K562 (cell line): ENCODE data around the gene LRRC4C. TPM values are rescaled to one million over a fixed set of nuclear protein-coding genes. Genes with fewer than 3 reads are reported as not detected.

Source experiments
- ATAC-seq: fragments of 200-7000 bp; cut with Tn5 transposase; 3 replicates; pipeline ENCODE4 v1.9.1; 2020; ENCODE audit warnings: moderate library complexity
- BruUV-seq: library from RNA; stranded (reverse); fragments of 400-500 nt; replicated peaks from 2 replicates; lab custom pipeline; 2021; lab: Mats Ljungman, UMichigan
- CTCF ChIA-PET: fragments of 300-600 bp; formaldehyde crosslinking; extraction: SDS; loops from one replicate; lab custom pipeline; 2021; ENCODE audit warnings: low intra/inter-chr PET ratio; lab: Yijun Ruan, JAX
- POLR2A ChIA-PET: fragments of 300-600, 350-650 bp; sonication (Branson Sonifier 250); formaldehyde crosslinking; extraction: SDS; loops from one replicate; lab custom pipeline; 2021; ENCODE audit warnings: antibody characterized with exemption, inconsistent platforms; lab: Yijun Ruan, JAX
- DNase-seq, 4 experiments: peaks; one replicate each; pipeline versions ENCODE4 v3.0.0 to v3.0.0-alpha.2; 2011 to 2018; ENCODE audit warnings: low spot score in 3 of 4, mixed read lengths in 3 of 4; ENCODE audit errors: extremely low read depth in 1 of 4
- FAIRE-seq: peaks from 2 replicates; lab custom pipeline; 2011; peaks lifted over from hg19 to GRCh38; lab: Jason Lieb, UNC
- H2AFZ ChIP-seq: 2 replicates; pipeline ENCODE4 v1.6.0; 2011; ENCODE audit warnings: low read depth, low read length, control low read depth, inconsistent platforms
- H3K27ac ChIP-seq: fragments of 200-600 bp; 3 replicates; pipeline ENCODE4 v1.8.0; 2011; ENCODE audit warnings: low read depth, mild to moderate bottlenecking, control low read depth, inconsistent platforms, low read length, moderate library complexity, mixed read lengths; ENCODE audit errors: extremely low read depth
- H3K27me3 ChIP-seq, 2 experiments: fragments of 300-600 bp in 1 of 2; 2 replicates in 1 of 2; 3 replicates in 1 of 2; pipeline versions ENCODE4 v1.6.0 to v1.8.0; 2011; ENCODE audit warnings: inconsistent platforms in 2 of 2, low read length in 2 of 2, mild to moderate bottlenecking in 1 of 2, mixed read lengths in 1 of 2, moderate library complexity in 1 of 2; ENCODE audit not compliant: control insufficient read depth in 2 of 2, insufficient read depth in 2 of 2
- H3K36me3 ChIP-seq: fragments of 300-600 bp; 3 replicates; pipeline ENCODE4 v1.8.0; 2011; ENCODE audit warnings: mild to moderate bottlenecking, low read length, inconsistent platforms; ENCODE audit not compliant: control insufficient read depth, insufficient read depth
- H3K4me1 ChIP-seq, 2 experiments: fragments of 200-600 bp in 1 of 2; replicated peaks in 1 of 2; 2 replicates in 1 of 2; 3 replicates in 1 of 2; pipeline versions ENCODE4 v1.5.1 to v1.8.0; 2011; ENCODE audit warnings: inconsistent platforms in 2 of 2, low read length in 2 of 2, mild to moderate bottlenecking in 1 of 2, mixed read lengths in 1 of 2, moderate library complexity in 1 of 2; ENCODE audit not compliant: control insufficient read depth in 2 of 2, insufficient read depth in 2 of 2
- H3K4me2 ChIP-seq: 2 replicates; pipeline ENCODE4 v1.6.1; 2011; ENCODE audit warnings: low read length, control low read depth, inconsistent platforms, mixed read lengths; ENCODE audit not compliant: insufficient read depth
- H3K4me3 ChIP-seq: fragments of 200-600 bp; sonication (generic), shearing (Covaris generic); 2 replicates; pipeline ENCODE4 v1.5.1; 2016; ENCODE audit warnings: control low read depth, inconsistent platforms
- H3K79me2 ChIP-seq: fragments of 200-600 bp; 3 replicates; pipeline ENCODE4 v1.8.0; 2011; ENCODE audit warnings: low read length, inconsistent platforms; ENCODE audit not compliant: control insufficient read depth, insufficient read depth
- H3K9ac ChIP-seq, 2 experiments: 2 replicates each; pipeline versions ENCODE4 v1.6.0 to v1.6.1; 2011; ENCODE audit warnings: low read depth in 2 of 2, low read length in 2 of 2, control low read depth in 1 of 2, inconsistent platforms in 1 of 2, mild to moderate bottlenecking in 1 of 2, mixed read lengths in 1 of 2; ENCODE audit not compliant: insufficient read depth in 1 of 2
- H3K9me1 ChIP-seq: one replicate; pipeline ENCODE4 v1.6.0; 2011; ENCODE audit warnings: inconsistent platforms, mild to moderate bottlenecking, low read length, moderate library complexity; ENCODE audit not compliant: control insufficient read depth, insufficient read depth
- H3K9me3 ChIP-seq: replicated peaks from 2 replicates; pipeline ENCODE4 v1.5.1; 2011; ENCODE audit warnings: low read depth, low read length, inconsistent platforms; ENCODE audit not compliant: control insufficient read depth, insufficient read depth
- H4K20me1 ChIP-seq: replicated peaks from 2 replicates; pipeline ENCODE4 v1.6.1; 2011; ENCODE audit warnings: low read length, inconsistent platforms, mixed read lengths; ENCODE audit not compliant: control insufficient read depth, insufficient read depth
- ESRRA ChIP-seq: fragments of 450-650 bp; IDR thresholded peaks from 2 replicates; pipeline ENCODE4 v1.6.1; 2014; ENCODE audit warnings: low read depth, mild to moderate bottlenecking, moderate library complexity, borderline replicate concordance
- NFE2L1 ChIP-seq: fragments of 450-650 bp; IDR thresholded peaks from 2 replicates; pipeline ENCODE4 v1.6.1; 2016; ENCODE audit warnings: missing genetic modification characterization, low read depth, mild to moderate bottlenecking, missing compliant biosample characterization, moderate library complexity, borderline replicate concordance
- NRF1 ChIP-seq, 2 experiments: fragments of 450-650 bp; IDR thresholded peaks in 1 of 2; conservative IDR thresholded peaks in 1 of 2; 2 replicates each; pipeline ENCODE4 v1.6.1; 2014; ENCODE audit warnings: mild to moderate bottlenecking in 2 of 2
- RBM25 ChIP-seq: fragments of 200-400 bp; formaldehyde crosslinking; IDR thresholded peaks from 2 replicates; pipeline ENCODE4 v1.6.1; 2018; ENCODE audit warnings: low read length, low read depth, moderate library complexity; ENCODE audit not compliant: severe bottlenecking
- SAFB ChIP-seq: fragments of 200-400 bp; formaldehyde crosslinking; IDR thresholded peaks from 2 replicates; pipeline ENCODE4 v1.6.1; 2017; ENCODE audit warnings: low read depth, low read length, borderline replicate concordance
- U2AF1 ChIP-seq: fragments of 200-400 bp; formaldehyde crosslinking; optimal IDR thresholded peaks from 2 replicates; pipeline ENCODE3; 2017; ENCODE audit warnings: mild to moderate bottlenecking, low read depth, low read length, moderate library complexity
- ZNF780A ChIP-seq: fragments of 250-450 bp; sonication (Bioruptor Pico); IDR thresholded peaks from 2 replicates; pipeline ENCODE4 v1.5.0; 2021; ENCODE audit warnings: mild to moderate bottlenecking
- WGBS: fragments of 100-300 bp; shearing (Covaris generic); methylation state at CpG from one replicate; pipeline ENCODE4 v1.1.6; 2016; ENCODE audit warnings: low coverage, mixed read lengths; ENCODE audit not compliant: insufficient coverage; ENCODE audit errors: missing lambda C conversion rate; 5-methylcytosine and 5-hydroxymethylcytosine counted together
- in situ Hi-C: fragments of 300-500 bp; cut with MboI; formaldehyde crosslinking; loops from 4 replicates; pipeline ENCODE4 v1.15.0; 2018; ENCODE audit warnings: inconsistent platforms, mixed read lengths
- intact Hi-C: fragments of 100-400 bp; cut with micrococcal nuclease; formaldehyde crosslinking; loops from 2 replicates; pipeline ENCODE4 v1.14.2; 2022
- polyA plus RNA-seq, 8 experiments: library from polyadenylated mRNA; depleted of rRNA in 4 of 8; stranded (reverse) in 5 of 8; unstranded in 3 of 8; fragments of >200 nt; fragmentation: Nextera tagmentation in 2 of 8; fragmentation: Illumina TruSeq in 1 of 8; extraction: Ambion mirVana in 2 of 8; extraction: Trizol in 1 of 8; gene quantifications; 2 replicates each; pipeline versions ENCODE4 v1.2.1 to v1.2.3, GENCODE V29; 2011 to 2014; ENCODE audit warnings: inconsistent platforms in 1 of 8, missing spikeins in 1 of 8
- total RNA-seq, 7 experiments: library from RNA; depleted of rRNA in 6 of 7; stranded (reverse); fragments of >200 nt in 6 of 7; fragmentation: Illumina TruSeq in 2 of 7; extraction: Trizol in 2 of 7; gene quantifications; 2 replicates each; pipeline versions ENCODE4 v1.2.1 to v1.2.3, GENCODE V29; 2011 to 2021; ENCODE audit warnings: low replicate concordance in 1 of 7

LRRC4C gene
- total and polyA plus RNA-seq, 9 of the 15 experiments (the other 6 are each of a cell fraction or from before 2014, with no cell fraction given) = not detected

DNA sequence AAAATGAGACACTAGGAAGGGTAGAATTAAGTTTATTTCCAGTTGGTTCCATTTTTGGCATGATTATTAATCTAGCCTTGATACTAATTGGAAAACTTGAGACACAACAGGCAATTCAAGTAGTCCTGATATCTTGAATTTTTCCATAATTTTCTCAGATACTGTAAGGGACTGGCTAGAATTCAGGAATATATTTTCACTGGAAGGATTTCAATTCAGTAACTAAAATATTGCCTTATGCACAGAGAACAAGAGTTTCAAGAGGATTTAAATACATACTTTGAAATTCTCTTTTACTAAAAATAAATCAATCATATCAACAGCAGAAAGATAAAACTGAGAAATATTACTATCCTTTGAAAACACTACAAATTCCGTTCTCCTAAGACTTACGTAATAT lies 632.9 kb downstream of the LRRC4C start:
- H3K27me3 ChIP-seq = no peaks in the 10 kb centered on the region
- no peaks in the 10 kb centered on the region for H3K4me1 ChIP-seq
- H3K9me1 ChIP-seq = no peaks in the 10 kb centered on the region
- ChIA-PET POLR2A (no interaction called here), CTCF (no interaction called here)
- no TSS peak for BruUV-seq
- whole genome bisulfite sequencing = 6% methylated on average over 2 of the region's 2 CpGs
- H3K4me2 ChIP-seq = no peak overlapping the region
- in situ Hi-C loops = no loop called here
- intact Hi-C loops = no loop called here
- H4K20me1 ChIP-seq = no peaks in the 10 kb centered on the region
- no peak for DNase-seq
- H2AFZ ChIP-seq = no peak overlapping the region
- FAIRE-seq = no peak
- H3K9ac ChIP-seq = no peak overlapping the region
- no peak for ATAC-seq
- TF ChIP-seq U2AF1 (no peak), SAFB (no peak), ZNF780A (no peak), ESRRA (no peak), NRF1 (conservative IDR thresholded peaks at IDR 0.05 in 1 of 2, IDR thresholded peaks at IDR 0.05 in 1 of 2) (no peak), RBM25 (no peak), NFE2L1 (tag) (no peak)
- H3K27ac ChIP-seq = no peak overlapping the region
- H3K79me2 ChIP-seq = no peaks in the 10 kb centered on the region
- no peaks in the 10 kb centered on the region for H3K9me3 ChIP-seq
- no peaks in the 10 kb centered on the region for H3K36me3 ChIP-seq
- no peak overlapping the region for H3K4me3 ChIP-seq
